HCT116 (cell line): Measurements from ENCODE around the gene MINDY4B. TPM values are rescaled to one million over a fixed set of nuclear protein-coding genes. Genes with fewer than 3 reads are reported as not detected.

Source experiments
- ATAC-seq: fragments of 200-7000 bp; cut with Tn5 transposase; 2 replicates; pipeline ENCODE4 v1.9.1; 2020; ENCODE audit warnings: mild to moderate bottlenecking, moderate library complexity
- BruUV-seq: library from RNA; stranded (reverse); fragments of 400-500 nt; replicated peaks from 2 replicates; lab custom pipeline; 2021; lab: Mats Ljungman, UMichigan
- CTCF ChIA-PET: fragments of 300-600 bp; sonication (Branson Sonifier 250); formaldehyde crosslinking; loops from one replicate; lab custom pipeline; 2021; ENCODE audit warnings: antibody characterized with exemption; lab: Charles Lee
- POLR2A ChIA-PET: fragments of 300-600, 350-600 bp; sonication (Branson Sonifier 250); formaldehyde crosslinking; loops from one replicate; lab custom pipeline; 2021; ENCODE audit warnings: antibody characterized with exemption; lab: Charles Lee
- RAD21 ChIA-PET, 2 experiments: fragments of 300-600 bp; sonication (Branson Sonifier 250); formaldehyde crosslinking; loops; one replicate each; lab custom pipeline; 2023; ENCODE audit warnings: low total read pairs in 2 of 2; ENCODE audit not compliant: uncharacterized antibody in 2 of 2, unreplicated experiment in 2 of 2, low non-redundant PET in 1 of 2; lab: Charles Lee
- DNase-seq: peaks from one replicate; pipeline ENCODE4 v3.0.0-alpha.2; 2010; ENCODE audit warnings: low read depth, low spot score
- H2AFZ ChIP-seq: fragments of 200-600 bp; shearing (Covaris generic), sonication (generic); 2 replicates; pipeline ENCODE4 v1.6.1; 2017; ENCODE audit warnings: low read depth, mixed run types, mixed read lengths, antibody characterized with exemption, low read length; ENCODE audit not compliant: poor library complexity, severe bottlenecking
- H3K27ac ChIP-seq: 2 replicates; pipeline ENCODE4 v1.5.1; 2012; ENCODE audit warnings: low read depth, low read length
- H3K27me3 ChIP-seq: fragments of 200-600 bp; sonication (generic); 2 replicates; pipeline ENCODE4 v1.6.1; 2016; ENCODE audit warnings: mixed run types, low read length, mixed read lengths; ENCODE audit not compliant: insufficient read depth
- H3K36me3 ChIP-seq, 2 experiments: fragments of 200-500 bp in 1 of 2; fragments of 200-600 bp in 1 of 2; sonication (Bioruptor generic) in 1 of 2; sonication (generic) in 1 of 2; 2 replicates each; pipeline versions ENCODE4 v1.5.1 to v1.6.1; 2014 to 2016; ENCODE audit warnings: low read length in 2 of 2, inconsistent platforms in 1 of 2, mixed read lengths in 1 of 2, mixed run types in 1 of 2; ENCODE audit not compliant: insufficient read depth in 2 of 2, control insufficient read depth in 1 of 2
- H3K4me1 ChIP-seq, 2 experiments: fragments of 200-600 bp in 1 of 2; sonication (generic) in 1 of 2; 2 replicates each; pipeline versions ENCODE4 v1.5.1 to v1.6.1; 2012 to 2017; ENCODE audit warnings: low read length in 2 of 2, inconsistent platforms in 1 of 2, mild to moderate bottlenecking in 1 of 2, mixed read lengths in 1 of 2, mixed run types in 1 of 2, moderate library complexity in 1 of 2; ENCODE audit not compliant: insufficient read depth in 2 of 2, control insufficient read depth in 1 of 2
- H3K4me2 ChIP-seq: fragments of 200-600 bp; sonication (generic); 2 replicates; pipeline ENCODE4 v1.6.1; 2017; ENCODE audit warnings: mixed run types, low read length, mixed read lengths
- H3K4me3 ChIP-seq, 2 experiments: fragments of 200-600 bp in 1 of 2; sonication (generic) in 1 of 2; replicated peaks in 1 of 2; 2 replicates each; pipeline ENCODE4 v1.5.1; 2011 to 2016; ENCODE audit warnings: low read length in 2 of 2, control low read depth in 1 of 2, low read depth in 1 of 2, mild to moderate bottlenecking in 1 of 2, mixed read lengths in 1 of 2, mixed run types in 1 of 2
- H3K79me2 ChIP-seq: fragments of 200-600 bp; sonication (generic); 2 replicates; pipeline ENCODE4 v1.6.1; 2017; ENCODE audit warnings: mild to moderate bottlenecking, mixed run types, low read length, moderate library complexity, mixed read lengths; ENCODE audit not compliant: insufficient read depth
- H3K9ac ChIP-seq: fragments of 200-600 bp; sonication (generic); 2 replicates; pipeline ENCODE4 v1.6.1; 2016; ENCODE audit warnings: low read length, mixed read lengths
- H3K9me2 ChIP-seq: fragments of 200-600 bp; sonication (generic), shearing (Covaris generic); 2 replicates; pipeline ENCODE4 v1.6.1; 2017; ENCODE audit warnings: mixed run types, mild to moderate bottlenecking, moderate library complexity; ENCODE audit not compliant: insufficient read depth
- H3K9me3 ChIP-seq, 2 experiments: fragments of 200-500 bp in 1 of 2; fragments of 200-600 bp in 1 of 2; sonication (Bioruptor generic) in 1 of 2; sonication (generic) in 1 of 2; 2 replicates each; pipeline ENCODE4 v1.6.1; 2014 to 2017; ENCODE audit warnings: low read length in 2 of 2, mixed read lengths in 2 of 2, inconsistent platforms in 1 of 2, low read depth in 1 of 2, mild to moderate bottlenecking in 1 of 2, mixed run types in 1 of 2, moderate library complexity in 1 of 2; ENCODE audit not compliant: control insufficient read depth in 1 of 2, insufficient read depth in 1 of 2
- H4K20me1 ChIP-seq: fragments of 200-600 bp; sonication (generic), shearing (Covaris generic); 2 replicates; pipeline ENCODE4 v1.6.1; 2017; ENCODE audit warnings: mixed run types, mild to moderate bottlenecking, moderate library complexity; ENCODE audit not compliant: insufficient read depth
- ATF3 ChIP-seq: IDR thresholded peaks from 2 replicates; pipeline ENCODE4 v1.6.1; 2012
- CBX3 ChIP-seq: IDR thresholded peaks from 2 replicates; pipeline ENCODE4 v1.6.1; 2012; ENCODE audit warnings: low read depth
- CEBPB ChIP-seq: IDR thresholded peaks from 2 replicates; pipeline ENCODE4 v1.6.1; 2012; ENCODE audit warnings: low read depth
- EGR1 ChIP-seq: IDR thresholded peaks from 2 replicates; pipeline ENCODE4 v1.6.1; 2012; ENCODE audit warnings: low read depth
- EZH2 ChIP-seq: fragments of 200-600 bp; sonication (generic); IDR thresholded peaks from 2 replicates; pipeline ENCODE4 v1.6.1; 2017; ENCODE audit warnings: antibody characterized with exemption, mixed run types
- EZH2phosphoT487 ChIP-seq: fragments of 200-600 bp; IDR thresholded peaks from 2 replicates; pipeline ENCODE4 v1.6.1; 2018; ENCODE audit warnings: antibody characterized with exemption, borderline replicate concordance
- POLR2A ChIP-seq: IDR thresholded peaks from 2 replicates; pipeline ENCODE4 v1.7.0; 2011; ENCODE audit warnings: borderline replicate concordance; ENCODE audit not compliant: insufficient read depth, insufficient read length; ENCODE audit errors: extremely low read depth
- POLR2AphosphoS5 ChIP-seq: IDR thresholded peaks from 2 replicates; pipeline ENCODE4 v1.6.1; 2011; ENCODE audit warnings: mild to moderate bottlenecking, low read depth, low read length, moderate library complexity
- RAD21 ChIP-seq: IDR thresholded peaks from 2 replicates; pipeline ENCODE4 v1.6.1; 2012; ENCODE audit warnings: low read depth, mild to moderate bottlenecking
- SIN3A ChIP-seq: IDR thresholded peaks from 2 replicates; pipeline ENCODE4 v1.6.1; 2012; ENCODE audit warnings: low read depth
- TCF7L2 ChIP-seq: IDR thresholded peaks from 2 replicates; pipeline ENCODE4 v1.7.0; 2011; ENCODE audit warnings: borderline replicate concordance, inconsistent platforms; ENCODE audit not compliant: insufficient read depth, insufficient read length; ENCODE audit errors: extremely low read depth
- ZNF274 ChIP-seq: fragments of 200-500 bp; sonication (Bioruptor generic); IDR thresholded peaks from 2 replicates; pipeline ENCODE4 v1.6.1; 2014; ENCODE audit warnings: mild to moderate bottlenecking, low read depth, low read length, inconsistent platforms
- intact Hi-C: fragments of 100-400 bp; cut with micrococcal nuclease; formaldehyde crosslinking; loops from 2 replicates; pipeline ENCODE4 v1.10.0; 2022
- total RNA-seq: library from RNA; stranded (reverse); gene quantifications from one replicate; pipeline ENCODE4 v1.2.1, GENCODE V29; 2021; ENCODE audit not compliant: unreplicated experiment
- TF ChIP-seq, protein P1 (sequence below), 3 experiments: fragments of 200-600 bp in 1 of 3; sonication (generic) in 1 of 3; IDR thresholded peaks in 2 of 3; conservative IDR thresholded peaks in 1 of 3; 2 replicates each; pipeline ENCODE4 v1.5.1; 2012 to 2017; ENCODE audit warnings: low read depth in 2 of 3, low read length in 2 of 3, antibody characterized with exemption in 1 of 3, borderline replicate concordance in 1 of 3, control low read depth in 1 of 3, mild to moderate bottlenecking in 1 of 3, mixed read lengths in 1 of 3, mixed run types in 1 of 3, moderate library complexity in 1 of 3; ENCODE audit not compliant: insufficient read depth in 1 of 3

The MINDY4B gene
- total RNA-seq, 1 experiment from 2014 or later: not detected

DNA sequence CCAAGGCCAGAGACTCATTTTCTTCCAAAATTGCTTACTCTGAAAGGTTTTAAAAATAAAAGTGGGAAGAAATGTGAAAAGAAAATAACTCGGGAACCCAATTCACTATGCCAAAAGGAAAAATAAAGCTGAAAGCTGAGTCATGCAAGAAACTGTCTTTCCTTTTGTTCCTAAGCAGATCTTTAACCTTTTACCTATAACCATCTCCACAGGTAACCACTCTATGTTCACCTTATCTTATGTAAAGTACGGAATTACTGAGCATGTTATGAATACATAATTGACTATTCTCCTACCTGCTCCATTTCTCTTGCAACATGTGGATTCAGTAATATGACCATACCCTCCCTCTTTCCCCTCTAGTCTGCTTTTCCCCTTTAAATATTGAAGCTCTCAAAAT lies 62.0 kb downstream of the MINDY4B start:
- no peaks in the 10 kb centered on the region for H3K9me2 ChIP-seq
- POLR2A ChIA-PET: no interaction called here
- no peak overlapping the region for H3K4me3 ChIP-seq
- no peak overlapping the region for H3K4me2 ChIP-seq
- H3K4me1 ChIP-seq: peaks cover 0 to 11% of the 10 kb centered on the region in 2 experiments; a peak in 2 of 4 replicates
- no peak overlapping the region for H3K27ac ChIP-seq
- H3K27me3 ChIP-seq: no peaks in the 10 kb centered on the region
- no peak for TF ChIP-seq TCF7L2
- no peak for TF ChIP-seq EZH2phosphoT487
- TF ChIP-seq, protein P1, sequence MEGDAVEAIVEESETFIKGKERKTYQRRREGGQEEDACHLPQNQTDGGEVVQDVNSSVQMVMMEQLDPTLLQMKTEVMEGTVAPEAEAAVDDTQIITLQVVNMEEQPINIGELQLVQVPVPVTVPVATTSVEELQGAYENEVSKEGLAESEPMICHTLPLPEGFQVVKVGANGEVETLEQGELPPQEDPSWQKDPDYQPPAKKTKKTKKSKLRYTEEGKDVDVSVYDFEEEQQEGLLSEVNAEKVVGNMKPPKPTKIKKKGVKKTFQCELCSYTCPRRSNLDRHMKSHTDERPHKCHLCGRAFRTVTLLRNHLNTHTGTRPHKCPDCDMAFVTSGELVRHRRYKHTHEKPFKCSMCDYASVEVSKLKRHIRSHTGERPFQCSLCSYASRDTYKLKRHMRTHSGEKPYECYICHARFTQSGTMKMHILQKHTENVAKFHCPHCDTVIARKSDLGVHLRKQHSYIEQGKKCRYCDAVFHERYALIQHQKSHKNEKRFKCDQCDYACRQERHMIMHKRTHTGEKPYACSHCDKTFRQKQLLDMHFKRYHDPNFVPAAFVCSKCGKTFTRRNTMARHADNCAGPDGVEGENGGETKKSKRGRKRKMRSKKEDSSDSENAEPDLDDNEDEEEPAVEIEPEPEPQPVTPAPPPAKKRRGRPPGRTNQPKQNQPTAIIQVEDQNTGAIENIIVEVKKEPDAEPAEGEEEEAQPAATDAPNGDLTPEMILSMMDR (IDR thresholded peaks at IDR 0.05 in 2 of 3, conservative IDR thresholded peaks at IDR 0.05 in 1 of 3; ENCODE audit: borderline replicate concordance in 1 of 3, insufficient read depth in 1 of 3, low read depth in 2 of 3, low read length in 2 of 3): no peak
- TF ChIP-seq EGR1: no peak
- no peak for TF ChIP-seq POLR2AphosphoS5
- H3K9me3 ChIP-seq: no peaks in the 10 kb centered on the region
- BruUV-seq: no TSS peak
- no peaks in the 10 kb centered on the region for H3K79me2 ChIP-seq
- H2AFZ ChIP-seq: no peak overlapping the region
- CTCF ChIA-PET: no interaction called here
- no peak for DNase-seq
- H4K20me1 ChIP-seq: no peaks in the 10 kb centered on the region
- RAD21 ChIA-PET: no interaction called here
- no peaks in the 10 kb centered on the region for H3K36me3 ChIP-seq
- intact Hi-C loops: no loop called here
- no peak for ATAC-seq
- H3K9ac ChIP-seq: no peak overlapping the region

GRCh38 chr3:150840802-150841515 lies 64.3 kb downstream of the MINDY4B start:
- POLR2A ChIA-PET: no interaction called here
- intact Hi-C loops: no loop called here
- CTCF ChIA-PET: interaction anchor here (1.2 kb wide), 1 partner anchor 53 kb away, joined by 3 read pairs; no protein-coding TSS in a partner anchor

More at GRCh38 chr3:150840802-150841515, 64.3 kb downstream of the MINDY4B start:
- no peak for DNase-seq
- no peaks in the 10 kb centered on the region for H3K79me2 ChIP-seq
- no peak for TF ChIP-seq CBX3
- peak; percentile 34; the same call in 1 of the 2 replicates for TF ChIP-seq RAD21
- TF ChIP-seq, protein P1 (IDR thresholded peaks at IDR 0.05 in 2 of 3, conservative IDR thresholded peaks at IDR 0.05 in 1 of 3; ENCODE audit: borderline replicate concordance in 1 of 3, insufficient read depth in 1 of 3, low read depth in 2 of 3, low read length in 2 of 3): peak; percentile 35 to 60 (median 36); a peak in 4 of 6 replicates
- no peak for TF ChIP-seq ATF3
- no peak for TF ChIP-seq EZH2
- TF ChIP-seq POLR2A: no peak
- no peak for TF ChIP-seq SIN3A
- no peak for TF ChIP-seq ZNF274
- TF ChIP-seq CEBPB: no peak
- H3K9me2 ChIP-seq: no peaks in the 10 kb centered on the region
- no peak overlapping the region for H3K9ac ChIP-seq
- H3K9me3 ChIP-seq: no peaks in the 10 kb centered on the region
- RAD21 ChIA-PET: no interaction called here
- H3K27ac ChIP-seq: no peak overlapping the region
- no peak overlapping the region for H3K4me2 ChIP-seq
- H2AFZ ChIP-seq: no peak overlapping the region
- H3K4me3 ChIP-seq: no peak overlapping the region
- H3K36me3 ChIP-seq: no peaks in the 10 kb centered on the region
- ATAC-seq: peak; percentile 71
- no TSS peak for BruUV-seq
- no peaks in the 10 kb centered on the region for H4K20me1 ChIP-seq
- no peaks in the 10 kb centered on the region for H3K27me3 ChIP-seq
- peaks cover 0 to 11% of the 10 kb centered on the region in 2 experiments; a peak in 2 of 4 replicates for H3K4me1 ChIP-seq
